H1 (cell line): Measurements from ENCODE around the gene TTLL1. TPM values are rescaled to one million over a fixed set of nuclear protein-coding genes. Genes with fewer than 3 reads are reported as not detected.

ENCODE experiments used
- CTCF ChIA-PET: fragments of 300-600 bp; sonication (Branson Sonifier 250); formaldehyde crosslinking; loops from one replicate; lab custom pipeline; 2021; ENCODE audit not compliant: partially characterized antibody; lab: Charles Lee
- POLR2A ChIA-PET: fragments of 300-600 bp; sonication (Branson Sonifier 250); formaldehyde crosslinking; loops from one replicate; lab custom pipeline; 2021; ENCODE audit warnings: inconsistent platforms; ENCODE audit not compliant: partially characterized antibody; lab: Charles Lee
- DNase-seq, 2 experiments: peaks; one replicate each; pipeline versions ENCODE4 v3.0.0 to v3.0.0-alpha.2; 2010 to 2022; ENCODE audit warnings: low spot score in 2 of 2, low read depth in 1 of 2, mixed read lengths in 1 of 2
- FAIRE-seq: peaks from 2 replicates; lab custom pipeline; 2011; peaks lifted over from hg19 to GRCh38; lab: Jason Lieb, UNC
- H2AFZ ChIP-seq: 2 replicates; pipeline ENCODE4 v1.8.1; 2012; ENCODE audit warnings: low read length, inconsistent platforms
- H2AK5ac ChIP-seq: 2 replicates; pipeline ENCODE4 v1.6.1; 2013; ENCODE audit warnings: low read depth, low read length
- H2BK120ac ChIP-seq: replicated peaks from 2 replicates; pipeline ENCODE3; 2013; ENCODE audit warnings: low read depth, low read length, inconsistent platforms
- H2BK12ac ChIP-seq: 2 replicates; pipeline ENCODE4 v1.6.1; 2013; ENCODE audit warnings: low read depth, low read length
- H2BK15ac ChIP-seq: 2 replicates; pipeline ENCODE4 v1.6.1; 2013; ENCODE audit warnings: low read length
- H2BK20ac ChIP-seq: 2 replicates; pipeline ENCODE4 v1.6.1; 2013; ENCODE audit warnings: low read length
- H2BK5ac ChIP-seq: 2 replicates; pipeline ENCODE4 v1.6.1; 2013; ENCODE audit warnings: low read depth, low read length
- H3K14ac ChIP-seq: 2 replicates; pipeline ENCODE4 v1.6.1; 2013; ENCODE audit warnings: inconsistent platforms; ENCODE audit not compliant: insufficient read length
- H3K18ac ChIP-seq: 2 replicates; pipeline ENCODE4 v1.6.1; 2013; ENCODE audit warnings: low read length; ENCODE audit errors: extremely low read depth
- H3K23ac ChIP-seq: 2 replicates; pipeline ENCODE4 v1.6.1; 2013; ENCODE audit warnings: inconsistent platforms; ENCODE audit not compliant: insufficient read length
- H3K23me2 ChIP-seq: 2 replicates; pipeline ENCODE4 v1.6.1; 2013; ENCODE audit warnings: low read depth, low read length
- H3K27ac ChIP-seq: 2 replicates; pipeline ENCODE4 v1.6.1; 2011; ENCODE audit warnings: low read depth, low read length, inconsistent platforms
- H3K27me3 ChIP-seq, 4 experiments: replicated peaks in 1 of 4; 1 replicate in 1 of 4; 2 replicates in 3 of 4; pipeline versions ENCODE4 v1.6.1 to v1.8.1; 2011 to 2013; ENCODE audit warnings: low read length in 3 of 4, mild to moderate bottlenecking in 3 of 4, inconsistent platforms in 2 of 4, mixed read lengths in 2 of 4, moderate library complexity in 1 of 4; ENCODE audit not compliant: control insufficient read depth in 3 of 4, insufficient read depth in 3 of 4; ENCODE audit errors: extremely low read depth in 1 of 4
- H3K36me3 ChIP-seq, 4 experiments: 2 replicates each; pipeline versions ENCODE4 v1.6.1 to v1.8.1; 2011 to 2013; ENCODE audit warnings: mild to moderate bottlenecking in 4 of 4, low read length in 3 of 4, moderate library complexity in 2 of 4, control low read depth in 1 of 4, inconsistent platforms in 1 of 4; ENCODE audit not compliant: insufficient read depth in 4 of 4, control insufficient read depth in 2 of 4
- H3K4ac ChIP-seq: replicated peaks from 2 replicates; pipeline ENCODE3; 2013; ENCODE audit warnings: low read length, low read depth, mixed read lengths, inconsistent platforms; ENCODE audit not compliant: insufficient read length
- H3K4me1 ChIP-seq, 4 experiments: replicated peaks in 1 of 4; 1 replicate in 1 of 4; 2 replicates in 3 of 4; pipeline versions ENCODE4 v1.6.1 to v1.8.1; 2011 to 2013; ENCODE audit warnings: low read length in 3 of 4, inconsistent platforms in 2 of 4, mixed read lengths in 1 of 4; ENCODE audit not compliant: insufficient read depth in 4 of 4, control insufficient read depth in 3 of 4
- H3K4me2 ChIP-seq, 2 experiments: 2 replicates each; pipeline versions ENCODE4 v1.6.1 to v1.8.1; 2011 to 2013; ENCODE audit warnings: low read depth in 2 of 2, low read length in 2 of 2, control low read depth in 1 of 2, inconsistent platforms in 1 of 2, mild to moderate bottlenecking in 1 of 2; ENCODE audit not compliant: insufficient read depth in 1 of 2
- H3K4me3 ChIP-seq, 4 experiments: fragments of 200-600, 300-600 bp in 1 of 4; sonication (generic), shearing (Covaris generic), sonication (Bioruptor Twin) in 1 of 4; 2 replicates each; pipeline versions ENCODE4 v1.5.1 to v1.8.1; 2011 to 2016; ENCODE audit warnings: low read length in 4 of 4, low read depth in 3 of 4, control low read depth in 2 of 4, inconsistent platforms in 2 of 4, mild to moderate bottlenecking in 2 of 4, mixed read lengths in 1 of 4, moderate library complexity in 1 of 4; ENCODE audit not compliant: insufficient read depth in 2 of 4; ENCODE audit errors: extremely low read depth in 1 of 4
- H3K56ac ChIP-seq: replicated peaks from 2 replicates; pipeline ENCODE3; 2013; ENCODE audit warnings: low read depth, mild to moderate bottlenecking, mixed read lengths, low read length, inconsistent platforms; ENCODE audit not compliant: insufficient read length
- H3K79me1 ChIP-seq: 2 replicates; pipeline ENCODE4 v1.6.1; 2013; ENCODE audit warnings: low read depth, low read length, control low read depth
- H3K79me2 ChIP-seq, 2 experiments: 2 replicates each; pipeline versions ENCODE4 v1.6.1 to v1.8.1; 2012 to 2013; ENCODE audit warnings: low read length in 2 of 2, mild to moderate bottlenecking in 2 of 2, inconsistent platforms in 1 of 2; ENCODE audit not compliant: insufficient read depth in 2 of 2, control insufficient read depth in 1 of 2
- H3K9ac ChIP-seq, 4 experiments: replicated peaks in 1 of 4; 1 replicate in 1 of 4; 2 replicates in 3 of 4; pipeline versions ENCODE4 v1.6.1 to v1.8.1; 2011 to 2013; ENCODE audit warnings: low read depth in 3 of 4, low read length in 3 of 4, control low read depth in 2 of 4, mild to moderate bottlenecking in 2 of 4, moderate library complexity in 2 of 4, inconsistent platforms in 1 of 4; ENCODE audit errors: extremely low read depth in 1 of 4
- H3K9me3 ChIP-seq, 2 experiments: 2 replicates each; pipeline versions ENCODE4 v1.6.1 to v1.8.1; 2012 to 2013; ENCODE audit warnings: mild to moderate bottlenecking in 2 of 2, moderate library complexity in 2 of 2, control low read depth in 1 of 2, inconsistent platforms in 1 of 2, low read depth in 1 of 2, low read length in 1 of 2, mixed read lengths in 1 of 2; ENCODE audit not compliant: insufficient read depth in 2 of 2
- H4K20me1 ChIP-seq, 2 experiments: replicated peaks in 1 of 2; 2 replicates each; pipeline versions ENCODE3 to v1.8.1; 2011 to 2013; ENCODE audit warnings: inconsistent platforms in 2 of 2, low read length in 2 of 2, mild to moderate bottlenecking in 1 of 2; ENCODE audit not compliant: insufficient read depth in 2 of 2, control insufficient read depth in 1 of 2
- H4K5ac ChIP-seq: 2 replicates; pipeline ENCODE4 v1.6.1; 2013; ENCODE audit warnings: low read length, low read depth, mixed read lengths, inconsistent platforms; ENCODE audit not compliant: insufficient read length
- H4K8ac ChIP-seq: 2 replicates; pipeline ENCODE4 v1.8.0; 2013; ENCODE audit warnings: mild to moderate bottlenecking, moderate library complexity, low read length, inconsistent platforms; ENCODE audit not compliant: insufficient read depth; ENCODE audit errors: extremely low read depth
- H4K91ac ChIP-seq: replicated peaks from 2 replicates; pipeline ENCODE3; 2013; ENCODE audit warnings: low read length, mixed read lengths, inconsistent platforms; ENCODE audit not compliant: insufficient read length
- MAFK ChIP-seq: IDR thresholded peaks from 2 replicates; pipeline ENCODE4 v1.6.1; 2012; ENCODE audit warnings: low read depth, mild to moderate bottlenecking, improper control_type of control experiment, low read length
- POLR2A ChIP-seq, 2 experiments: IDR thresholded peaks; 1 replicate in 1 of 2; 2 replicates in 1 of 2; pipeline ENCODE4 v1.6.1; 2011; ENCODE audit warnings: low read depth in 2 of 2, low read length in 2 of 2, mild to moderate bottlenecking in 2 of 2; ENCODE audit errors: control extremely low read depth in 1 of 2
- POU5F1 ChIP-seq: IDR thresholded peaks from 2 replicates; pipeline ENCODE4 v1.6.1; 2011; ENCODE audit warnings: low read depth, mild to moderate bottlenecking, low read length, moderate library complexity
- RAD21 ChIP-seq, 2 experiments: IDR thresholded peaks in 1 of 2; conservative IDR thresholded peaks in 1 of 2; 2 replicates each; pipeline ENCODE4 v1.6.1; 2011; ENCODE audit warnings: low read depth in 2 of 2, low read length in 2 of 2, improper control_type of control experiment in 1 of 2, inconsistent platforms in 1 of 2, mild to moderate bottlenecking in 1 of 2, moderate library complexity in 1 of 2
- RXRA ChIP-seq: IDR thresholded peaks from 2 replicates; pipeline ENCODE4 v1.6.1; 2011; ENCODE audit warnings: low read depth, mild to moderate bottlenecking, low read length, moderate library complexity; ENCODE audit not compliant: insufficient read depth
- SIRT6 ChIP-seq: IDR thresholded peaks from one replicate; pipeline ENCODE4 v1.7.1; 2012; ENCODE audit warnings: low read length, inconsistent platforms
- SP4 ChIP-seq: IDR thresholded peaks from 2 replicates; pipeline ENCODE4 v1.6.1; 2012; ENCODE audit warnings: low read length, inconsistent platforms
- WGBS, 2 experiments: shearing (Covaris generic) in 1 of 2; methylation state at CpG; one replicate each; pipeline versions ENCODE4 v1.1.6 to v1.1.7; 2013 to 2015; ENCODE audit warnings: low lambda C conversion rate in 2 of 2, mixed read lengths in 2 of 2, inconsistent platforms in 1 of 2, low coverage in 1 of 2, missing lambda C conversion rate in 1 of 2; ENCODE audit not compliant: insufficient replicate concordance in 2 of 2, insufficient coverage in 1 of 2, insufficient read length in 1 of 2; ENCODE audit errors: extremely low coverage in 1 of 2, missing lambda C conversion rate in 1 of 2; 5-methylcytosine and 5-hydroxymethylcytosine counted together
- polyA plus RNA-seq, 7 experiments: library from polyadenylated mRNA; depleted of rRNA in 3 of 7; stranded (reverse) in 5 of 7; unstranded in 2 of 7; fragments of >200 nt in 5 of 7; fragments of 200-250 nt in 2 of 7; gene quantifications; 1 replicate in 5 of 7; 2 replicates in 1 of 7; 4 replicates in 1 of 7; pipeline versions ENCODE4 v1.2.1 to v1.2.3, GENCODE V29; 2011 to 2013; ENCODE audit warnings: missing spikeins in 2 of 7, mixed read lengths in 2 of 7
- total RNA-seq: library from RNA; stranded (reverse); fragmentation: NEBNext Ultra II Directional; extraction: Animal tissue kit (Norgen Biotek cat#: 25700); gene quantifications from 2 replicates; pipeline ENCODE4 v1.2.1, GENCODE V29; 2021

The TTLL1 gene
- total and polyA plus RNA-seq, 2 of the 8 experiments (the other 6 are each of a cell fraction or from before 2014, with no cell fraction given), result 5.0 to 13.8 TPM

- POLR2A ChIA-PET, result no interaction called here
- FAIRE-seq (no peak), DNase-seq (no peak)
- 92% methylated on average over 4 of the region's 4 CpGs; no CpG with 5 or more reads in 1 of the 2 experiments for WGBS, 2 experiments
- H2BK12ac ChIP-seq, result no peak overlapping the region
- H3K79me1 ChIP-seq, result no peaks in the 10 kb centered on the region
- H3K27me3 ChIP-seq, result no peaks in the 10 kb centered on the region
- H3K4me3 ChIP-seq, result no peak overlapping the region
- peaks cover 0 to 2% of the 10 kb centered on the region in 2 experiments for H4K20me1 ChIP-seq
- H3K36me3 ChIP-seq, result no peaks in the 10 kb centered on the region
- no peaks in the 10 kb centered on the region for H3K4me1 ChIP-seq
- no peak overlapping the region for H2BK15ac ChIP-seq
- H3K79me2 ChIP-seq, result no peaks in the 10 kb centered on the region
- H3K4ac ChIP-seq, result no peak overlapping the region
- no peak overlapping the region for H2BK120ac ChIP-seq
- H4K5ac ChIP-seq, result no peak overlapping the region
- no peak overlapping the region for H3K9ac ChIP-seq
- H2BK20ac ChIP-seq, result 0 out of 2 replicates have a peak overlapping the region, but pooled peaks have one; percentile 86
- H4K91ac ChIP-seq, result no peak overlapping the region
- no peak overlapping the region for H3K27ac ChIP-seq
- CTCF ChIA-PET, result interaction anchor here (0.6 to 2.2 kb wide), 8 partner anchors 9 to 60 kb away, joined by 3 to 9 read pairs (median 4); no protein-coding TSS in a partner anchor
- no peak overlapping the region for H2BK5ac ChIP-seq
- peaks cover 3% of the 10 kb centered on the region; the same call in 1 of the 2 replicates for H3K23me2 ChIP-seq
- H2AFZ ChIP-seq, result no peak overlapping the region
- H3K14ac ChIP-seq, result no peak overlapping the region
- no peak overlapping the region for H3K23ac ChIP-seq
- H4K8ac ChIP-seq, result no peak overlapping the region; the same call in 1 of the 2 replicates
- H3K56ac ChIP-seq, result no peak overlapping the region
- H3K4me2 ChIP-seq, result no peak overlapping the region
- H3K18ac ChIP-seq, result no peak overlapping the region
- H2AK5ac ChIP-seq, result no peak overlapping the region
- no peaks in the 10 kb centered on the region; a peak in 1 of 4 replicates for H3K9me3 ChIP-seq
- TF ChIP-seq RXRA (no peak), RAD21 (IDR thresholded peaks at IDR 0.05 in 1 of 2, conservative IDR thresholded peaks at IDR 0.05 in 1 of 2; ENCODE audit: low read depth in 2 of 2, low read length in 2 of 2) (no peak), MAFK (no peak), SIRT6 (no peak), POLR2A (IDR thresholded peaks at IDR 0.05; ENCODE audit: control extremely low read depth in 1 of 2, low read depth in 2 of 2, low read length in 2 of 2) (no peak), POU5F1 (no peak), SP4 (no peak)
These were observed 9.2 kb upstream of the TTLL1 start for GRCh38 chr22:43098356-43098755.
